Ureter (tissue), 1 donor: ENCODE results near the gene MAGOHB. TPM values are rescaled to one million over a fixed set of nuclear protein-coding genes. Genes with fewer than 3 reads are reported as not detected.

Source experiments
- DNase-seq: peaks from one replicate; pipeline ENCODE4 v3.0.0-alpha.2; 2020; ENCODE audit warnings: low spot score
- total RNA-seq: library from RNA; stranded (reverse); gene quantifications from one replicate; pipeline ENCODE4 v1.2.4, GENCODE V29; 2023
- donor health status: DM: yes; HTN: yes; CAD: no.

MAGOHB gene
- total RNA-seq, 1 donor from 2014 or later, result 28.3 TPM

DNA sequence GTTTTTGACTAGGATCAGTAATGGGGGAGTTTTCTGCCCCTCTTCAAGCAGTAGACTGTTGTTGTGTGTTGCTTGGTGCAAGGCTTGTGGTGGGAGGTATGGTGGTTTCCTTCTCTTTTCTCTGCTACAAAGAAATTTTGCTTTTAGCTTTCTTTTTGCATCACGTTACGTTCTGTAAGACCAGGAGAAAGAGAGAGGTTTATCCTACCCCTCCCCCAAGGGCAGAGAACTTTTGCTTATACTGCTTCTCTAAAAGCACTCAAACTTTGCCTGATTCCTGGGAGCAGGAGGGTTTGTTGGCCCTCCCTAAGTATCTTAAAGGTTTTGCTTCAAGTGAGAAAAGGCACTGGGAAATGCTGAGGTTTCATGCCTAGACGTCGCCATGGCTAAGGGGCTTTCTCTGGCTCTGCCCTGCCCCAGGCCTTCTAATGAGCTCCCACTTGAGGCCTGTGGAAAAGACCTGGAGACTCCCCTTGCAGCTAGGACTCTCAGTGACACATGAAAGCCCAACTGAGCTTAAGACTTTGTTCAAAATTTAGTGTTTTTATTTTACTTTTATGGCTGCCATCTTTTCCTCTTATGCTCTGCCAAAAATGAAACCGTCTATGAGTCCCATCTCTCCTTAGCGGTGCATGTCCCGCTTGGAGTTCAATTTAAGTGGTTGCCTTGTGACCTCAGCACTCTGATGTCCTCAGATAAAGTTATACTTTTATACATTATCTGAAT lies 58.5 kb downstream of the MAGOHB start:
- no peak for DNase-seq

DNA sequence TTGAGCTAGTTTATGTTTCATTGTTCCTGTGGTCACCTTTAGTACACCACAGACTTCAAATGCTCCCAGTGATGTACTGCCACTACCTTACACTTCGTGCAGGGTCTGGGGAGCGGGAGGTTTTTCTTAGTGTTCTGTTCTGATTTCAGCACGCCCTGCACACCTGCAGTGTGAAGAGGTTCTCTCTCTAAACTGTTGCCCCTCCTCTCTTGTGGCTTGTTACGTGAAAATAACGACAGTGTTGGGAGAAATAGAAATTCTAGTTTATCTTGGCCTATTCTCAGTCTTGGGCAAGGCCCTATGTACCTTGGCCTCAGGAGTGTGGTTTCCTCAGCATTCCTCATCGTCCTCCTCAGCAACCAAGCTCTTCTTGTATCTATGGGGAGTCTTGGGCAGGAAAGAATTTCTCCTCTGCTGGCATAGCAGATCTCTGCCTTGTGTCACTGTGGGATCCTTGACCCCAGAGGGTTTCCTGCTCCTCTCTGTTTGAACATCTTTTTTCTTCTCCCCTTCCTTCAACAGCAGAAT lies 59.1 kb downstream of the MAGOHB start:
- DNase-seq, result no peak

Other genes with a start within 250 kb of the MAGOHB start
- gene KLRK1, start 223.6 kb downstream of the MAGOHB start, total RNA-seq, result 7.6 TPM
- 3.4 TPM for gene KLRC4, start 203.9 kb downstream of the MAGOHB start, total RNA-seq
- 1.1 TPM for gene KLRC3, start 193.0 kb downstream of the MAGOHB start, total RNA-seq
- 3.1 TPM for gene KLRC2, start 177.6 kb downstream of the MAGOHB start, total RNA-seq
- gene KLRC1, start 160.2 kb downstream of the MAGOHB start, total RNA-seq, result 3.3 TPM
- gene EIF2S3B, start 107.7 kb downstream of the MAGOHB start, total RNA-seq, result 0.81 TPM
- gene STYK1, start 60.4 kb upstream of the MAGOHB start, total RNA-seq, result 13.2 TPM
- 318 TPM for gene YBX3, start 109.7 kb upstream of the MAGOHB start, total RNA-seq
- not detected for gene TAS2R7, start 189.0 kb upstream of the MAGOHB start, total RNA-seq
- gene TAS2R8, start 193.7 kb upstream of the MAGOHB start, total RNA-seq, result not detected
- gene TAS2R9, start 196.6 kb upstream of the MAGOHB start, total RNA-seq, result not detected
- 0.62 TPM for gene TAS2R10, start 212.7 kb upstream of the MAGOHB start, total RNA-seq
- gene PRR4, start 235.9 kb upstream of the MAGOHB start, total RNA-seq, result 7.3 TPM